GM19467 (cell line): Measurements from ENCODE around the gene PARL.

Experiments
- ATAC-seq: cut with Tn5 transposase; IDR thresholded peaks from one replicate; pipeline ENCODE4 v1.9.1; 2021; ENCODE audit warnings: mild to moderate bottlenecking, moderate library complexity; ENCODE audit not compliant: unreplicated experiment

Gene PARL

DNA sequence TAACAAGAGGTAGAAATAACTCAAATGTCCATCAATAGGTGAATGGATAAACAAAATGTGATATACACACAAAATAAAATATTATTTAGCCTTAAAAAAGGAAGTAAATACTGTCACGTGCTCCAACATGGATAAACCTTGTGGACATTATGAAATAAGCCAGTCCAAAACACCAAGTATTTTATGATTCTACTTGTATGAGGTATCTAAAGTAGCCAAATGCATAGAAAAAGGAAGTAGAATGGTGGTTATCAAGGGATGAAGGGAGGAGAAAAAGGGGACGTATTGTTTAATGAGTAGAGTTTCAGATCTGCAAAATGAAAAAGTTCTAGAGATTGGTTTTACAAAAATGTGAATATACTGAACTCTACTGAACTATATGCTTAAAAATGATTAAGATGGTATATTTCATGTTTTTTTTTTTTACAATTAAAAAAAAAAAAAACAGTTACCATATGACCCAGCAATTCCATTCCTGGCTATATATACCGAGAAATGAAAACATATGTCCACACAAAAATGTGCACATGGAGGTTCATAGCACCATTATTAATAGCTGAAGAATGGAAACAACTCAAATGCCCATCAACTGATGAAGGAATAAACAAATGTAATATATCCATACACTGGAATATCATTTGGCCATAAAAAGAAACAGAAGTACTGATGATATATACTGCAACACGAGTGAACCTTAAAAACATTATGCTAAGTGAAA is 30.2 kb downstream of the PARL start:
- no peak for ATAC-seq

DNA sequence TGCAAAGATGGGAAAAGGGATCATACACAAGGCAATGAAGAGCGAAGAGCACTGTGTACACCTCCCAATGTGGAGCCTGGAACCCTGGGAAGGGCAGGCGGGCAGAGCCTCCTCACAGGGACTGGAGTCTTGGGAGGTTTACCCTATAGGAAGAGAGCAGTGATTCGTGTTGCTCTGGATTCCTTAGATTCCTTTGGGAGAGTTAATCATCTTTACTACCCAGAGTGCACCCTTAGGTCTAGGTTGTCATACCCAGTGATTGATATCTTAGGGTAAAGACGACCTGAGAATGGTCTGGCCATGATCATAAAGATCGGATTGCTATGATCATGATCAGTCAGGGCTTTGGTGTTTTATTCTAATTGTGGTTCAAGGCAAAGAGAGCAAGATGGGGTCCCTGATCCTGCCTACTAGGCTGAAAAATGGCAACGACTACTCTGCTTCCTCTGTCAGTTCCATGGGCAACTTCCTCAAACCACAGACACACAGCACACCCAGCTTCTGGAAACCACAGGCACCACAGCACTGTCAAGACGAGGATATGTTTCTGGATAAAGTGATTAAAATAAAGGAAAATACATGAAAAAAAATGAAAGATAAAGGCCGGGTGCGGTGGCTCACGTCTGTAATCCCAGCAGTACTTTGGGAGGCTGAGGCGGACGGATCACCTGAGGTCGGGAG is 38.9 kb downstream of the PARL start:
- no peak for ATAC-seq

DNA sequence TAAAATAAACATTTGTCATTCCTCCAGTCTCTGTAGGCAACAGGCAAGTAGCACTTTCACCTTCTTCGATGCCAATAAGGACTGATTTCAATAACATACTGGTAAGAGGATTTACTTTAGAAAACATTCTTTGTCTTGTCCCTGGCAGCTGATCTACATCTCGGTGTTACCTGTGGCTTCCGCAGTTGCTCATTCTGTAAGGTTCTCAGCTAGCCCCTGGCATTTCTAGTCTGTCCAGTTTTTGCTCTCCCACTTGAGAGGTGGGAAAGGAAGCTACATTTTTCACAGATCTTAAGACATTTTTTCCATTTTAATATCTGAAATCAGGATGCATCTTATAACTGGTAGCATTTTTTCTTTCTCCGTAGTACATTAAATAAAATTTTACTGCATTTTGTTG is 39.6 kb downstream of the PARL start:
- ATAC-seq, result no peak

DNA sequence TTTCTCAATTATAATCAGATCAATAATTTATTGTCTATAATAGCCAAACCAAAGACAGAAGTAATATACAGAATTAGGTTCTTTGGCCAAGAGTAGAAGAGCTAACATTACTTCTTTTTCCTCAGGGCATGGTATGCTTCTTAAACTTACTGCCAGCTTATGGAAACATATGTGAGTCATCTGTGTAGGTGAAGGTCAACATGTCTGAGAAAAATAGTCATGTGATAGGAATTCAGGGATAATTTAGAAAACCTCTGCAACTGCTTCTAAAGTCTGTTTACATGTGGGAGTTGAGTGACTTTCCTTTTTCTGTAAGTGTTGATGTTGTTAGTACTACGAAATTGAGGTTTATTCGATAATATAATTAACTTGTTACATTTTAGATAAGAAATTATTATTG is 40.1 kb downstream of the PARL start:
- no peak for ATAC-seq

DNA sequence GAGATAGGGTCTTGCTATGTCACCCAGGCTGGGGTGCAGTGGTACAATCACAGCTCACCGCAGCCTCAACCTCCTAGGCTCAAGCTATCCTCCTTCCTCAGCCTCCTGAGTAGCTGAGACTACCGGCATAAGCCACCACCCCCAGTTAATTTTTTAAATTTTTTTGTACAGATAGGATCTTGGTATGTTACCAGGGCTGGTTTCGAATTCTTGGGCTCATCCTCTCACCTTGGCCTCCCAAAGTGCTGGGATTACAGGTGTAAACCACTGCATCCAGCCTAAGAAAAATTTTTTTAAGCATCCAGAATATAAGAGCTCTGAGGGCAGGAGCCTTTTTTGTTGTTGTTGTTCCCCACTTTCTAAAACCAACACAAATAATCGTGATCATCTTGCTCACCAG is 44.9 kb downstream of the PARL start:
- no peak for ATAC-seq

DNA sequence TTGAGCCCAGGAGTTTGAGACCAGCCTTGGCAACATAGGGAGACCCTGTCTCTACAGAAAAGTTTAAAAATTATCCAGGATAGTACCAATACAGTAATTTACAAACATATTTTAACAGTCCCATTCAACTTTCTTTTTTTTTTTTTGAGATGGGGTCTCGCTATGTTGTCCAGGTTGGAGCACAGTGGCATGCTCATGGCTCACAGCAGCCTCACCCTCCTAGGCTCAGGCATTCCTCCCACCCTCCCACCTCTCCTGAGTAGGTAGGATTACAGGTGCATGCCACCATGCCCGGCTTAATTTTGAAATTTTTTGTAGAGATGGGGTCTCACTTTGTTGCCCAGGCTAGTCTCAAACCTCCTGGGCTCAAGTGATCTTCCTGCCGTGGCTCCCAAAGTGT is 46.8 kb downstream of the PARL start:
- no peak for ATAC-seq

DNA sequence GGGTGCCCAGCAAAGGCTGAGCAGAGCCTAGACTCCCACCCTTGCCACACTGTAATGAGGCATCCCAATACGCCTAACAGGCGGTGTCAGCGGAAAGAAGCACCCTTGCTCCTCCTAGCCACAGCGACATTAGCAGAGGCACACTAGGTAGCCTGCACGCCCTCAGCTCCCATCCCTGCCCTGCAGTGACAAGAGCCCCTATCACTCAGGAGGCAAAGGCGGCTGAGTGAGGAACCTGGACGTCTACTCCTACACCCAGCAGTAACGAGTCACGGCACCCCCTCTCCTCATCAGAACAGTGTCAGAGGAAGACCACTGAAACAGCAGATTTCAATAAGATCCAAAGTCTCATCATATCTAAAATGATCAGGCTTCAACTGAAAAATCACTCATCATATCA is 47.3 kb downstream of the PARL start:
- no peak for ATAC-seq

DNA sequence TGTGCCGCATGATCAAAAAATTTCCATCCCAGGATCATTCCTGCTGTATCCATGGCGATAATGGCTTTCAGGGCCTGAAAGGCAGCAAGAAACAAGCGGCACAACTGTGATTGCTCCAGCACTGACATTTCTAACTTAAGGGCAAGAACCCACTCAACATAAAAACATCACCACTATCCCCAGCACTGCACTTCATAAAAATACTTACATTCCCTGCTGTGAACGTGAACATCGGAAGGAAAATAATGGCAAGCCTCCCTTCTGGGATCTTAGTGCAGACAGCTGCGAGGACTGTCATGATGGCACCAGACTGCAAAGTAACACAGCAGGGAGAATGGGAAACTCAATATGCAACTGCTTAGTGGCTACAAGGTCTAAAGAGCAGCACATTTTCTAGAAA is 51.2 kb downstream of the PARL start:
- no peak for ATAC-seq

DNA sequence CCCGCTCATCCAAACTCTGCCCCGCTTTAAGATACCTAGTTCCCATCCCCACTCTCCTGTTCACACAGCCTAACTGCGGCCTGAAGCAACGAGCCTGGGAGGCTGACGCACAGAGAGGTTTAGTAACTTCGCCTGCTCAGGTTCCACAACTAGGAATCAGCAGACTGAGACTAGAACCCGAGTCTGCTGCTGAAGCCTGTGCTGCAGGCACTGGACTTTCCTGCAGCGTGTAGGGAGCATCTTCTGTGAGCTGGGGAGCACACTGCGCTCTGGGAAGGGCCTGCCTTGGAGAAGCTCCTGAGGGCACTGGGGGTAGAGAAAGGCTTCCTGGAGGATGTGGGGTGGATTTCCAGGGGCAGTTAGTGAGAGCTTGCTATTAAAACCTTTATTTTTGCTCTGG is 54.5 kb downstream of the PARL start:
- ATAC-seq, result no peak

DNA sequence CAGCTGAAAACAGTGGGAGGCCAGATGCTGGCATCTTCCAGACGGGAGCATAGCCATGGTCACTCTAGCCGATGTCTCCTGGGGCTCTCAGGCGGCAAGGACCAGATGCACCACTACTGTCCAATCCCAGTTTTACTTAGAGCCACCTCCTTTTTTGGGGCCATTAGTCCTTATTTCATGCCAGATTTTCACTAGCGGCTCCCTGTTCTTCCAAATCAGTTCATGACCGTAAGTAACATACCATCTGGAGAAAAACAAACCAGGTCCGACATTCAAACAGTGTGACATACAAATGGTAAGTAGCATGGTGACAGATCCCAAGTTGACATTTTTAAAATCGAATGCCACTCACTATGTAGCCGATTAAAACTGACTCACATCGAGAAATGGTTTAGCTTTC is 55.2 kb downstream of the PARL start:
- ATAC-seq, result no peak

DNA sequence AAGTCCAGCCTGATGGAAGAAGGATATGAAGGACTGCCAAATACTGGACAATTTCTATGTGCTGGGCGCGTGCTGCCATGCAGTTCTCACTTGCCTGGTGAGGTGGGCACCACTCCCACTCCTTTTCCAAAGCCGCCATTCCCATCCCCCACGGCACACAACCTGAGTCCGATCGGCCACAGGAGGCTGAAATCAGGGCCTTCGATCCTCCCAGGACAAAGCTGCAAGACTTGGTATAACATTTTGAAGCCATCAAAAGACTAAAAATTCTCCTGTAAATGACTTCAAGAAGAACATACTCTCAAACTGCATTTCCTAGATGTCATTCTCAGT is 56.2 kb downstream of the PARL start:
- no peak for ATAC-seq

DNA sequence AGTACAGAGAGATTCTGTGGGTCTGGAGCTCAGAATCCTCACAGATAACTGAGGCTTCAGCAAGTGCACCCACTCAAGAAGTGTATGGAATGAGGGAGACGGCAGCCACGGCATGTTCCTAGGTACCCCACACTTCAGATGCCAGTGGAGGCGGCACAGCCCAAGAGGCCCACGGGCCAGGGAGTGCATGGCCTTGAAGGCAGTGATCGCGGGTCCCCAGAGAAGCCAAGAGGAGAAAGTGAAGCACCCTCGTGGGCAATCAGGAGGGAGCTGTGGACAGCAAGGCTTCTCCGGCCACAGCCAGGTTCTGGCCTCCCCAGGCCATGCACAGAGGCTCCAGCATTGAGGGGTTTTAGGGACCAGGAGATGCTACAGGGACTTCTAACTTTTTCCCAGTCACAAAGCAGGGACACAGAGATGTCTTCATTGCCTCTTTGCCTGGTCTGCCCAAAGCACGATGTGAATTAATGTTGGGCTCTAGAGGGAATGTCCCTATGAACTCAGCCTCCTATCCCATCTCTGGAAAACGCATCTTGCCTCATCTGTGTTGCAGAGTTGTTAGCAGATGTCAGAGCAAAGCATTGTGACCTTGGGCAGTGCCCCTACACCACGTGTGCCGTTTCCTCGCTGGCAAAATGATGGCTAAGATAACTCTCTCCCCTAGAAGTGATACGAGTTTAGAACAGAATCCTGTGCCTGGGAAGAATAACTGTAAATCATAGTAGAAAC is 56.7 kb downstream of the PARL start:
- no peak for ATAC-seq

DNA sequence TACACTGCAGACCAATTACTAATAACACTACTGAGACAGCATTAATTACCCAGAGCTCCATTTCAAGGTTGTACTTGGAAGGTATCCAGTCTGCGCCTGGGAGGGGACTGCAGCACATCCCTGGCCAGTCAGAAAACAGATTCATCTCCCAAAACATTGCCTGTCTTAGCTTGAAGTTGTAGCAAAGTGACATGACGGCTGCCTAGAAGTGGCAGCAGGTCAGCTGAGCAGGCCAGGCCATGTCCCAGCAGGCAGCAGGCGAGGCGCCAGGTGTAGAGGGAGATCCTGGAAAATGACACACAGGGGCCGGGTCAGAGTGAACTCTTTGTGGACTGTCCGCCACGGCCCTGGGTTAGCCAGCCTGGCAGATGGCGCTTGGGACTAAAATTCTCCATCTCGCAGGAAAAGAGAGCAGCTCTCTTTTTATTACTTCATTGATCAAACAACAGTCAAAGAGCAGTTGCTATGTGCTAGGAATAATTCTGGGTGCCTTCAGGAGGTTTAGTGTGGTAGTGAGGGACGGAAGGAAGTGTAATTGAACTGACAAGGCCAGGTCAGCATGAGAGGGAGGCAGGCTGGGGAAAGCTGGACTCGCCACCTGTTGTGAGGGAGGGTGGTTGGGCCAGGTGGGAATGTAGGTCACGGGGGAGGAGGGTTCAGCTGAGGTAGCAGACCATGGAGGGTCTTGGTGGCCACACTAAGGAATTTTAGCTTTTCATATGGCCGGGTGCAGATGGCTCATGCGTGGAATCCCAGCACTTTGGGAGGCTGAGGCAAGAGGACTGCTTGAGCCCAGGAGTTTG is 58.0 kb downstream of the PARL start:
- no peak for ATAC-seq

DNA sequence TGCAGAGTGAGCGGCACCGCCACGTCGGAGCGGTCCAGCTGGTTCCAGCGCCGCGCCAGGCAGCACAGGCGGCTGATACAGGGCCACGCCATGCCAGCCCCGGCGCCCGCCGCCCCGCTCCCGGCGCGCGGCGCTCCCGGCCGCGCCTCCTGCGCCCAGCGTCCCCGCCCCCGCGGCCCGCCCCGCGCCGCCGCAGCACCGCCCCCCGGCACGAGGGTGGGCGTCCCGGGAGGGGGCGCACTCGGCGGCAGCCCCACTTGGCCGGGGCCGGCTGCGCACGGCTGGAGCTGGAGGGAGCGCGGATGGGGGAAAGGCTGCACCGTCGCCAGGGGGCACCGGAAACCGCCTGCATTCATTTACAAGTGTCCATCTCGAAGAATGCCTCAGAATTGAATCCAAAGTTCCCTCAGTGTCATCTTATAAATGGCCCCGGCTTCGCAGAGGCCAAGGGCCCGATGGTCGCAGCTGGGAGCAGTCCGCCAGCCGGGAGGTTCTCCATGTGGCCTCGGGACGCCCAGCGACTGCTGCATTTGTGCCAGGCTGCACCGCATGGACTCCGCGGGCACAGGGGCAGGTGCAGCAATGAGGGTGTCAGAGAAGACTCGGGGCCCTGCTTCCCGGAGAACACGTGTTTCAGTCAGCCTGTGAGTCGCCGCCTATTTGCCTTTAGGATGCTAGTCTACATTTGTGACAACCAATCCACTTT is 59.1 kb downstream of the PARL start, which contains the start of gene MAP6D1:
Gene MAP6D1, minus strand, starts transcription at position 122 of the 706 bp plus-strand sequence. Its CDS starts 30 bp downstream, at position 92.
- ATAC-seq, result peak; percentile 66

DNA sequence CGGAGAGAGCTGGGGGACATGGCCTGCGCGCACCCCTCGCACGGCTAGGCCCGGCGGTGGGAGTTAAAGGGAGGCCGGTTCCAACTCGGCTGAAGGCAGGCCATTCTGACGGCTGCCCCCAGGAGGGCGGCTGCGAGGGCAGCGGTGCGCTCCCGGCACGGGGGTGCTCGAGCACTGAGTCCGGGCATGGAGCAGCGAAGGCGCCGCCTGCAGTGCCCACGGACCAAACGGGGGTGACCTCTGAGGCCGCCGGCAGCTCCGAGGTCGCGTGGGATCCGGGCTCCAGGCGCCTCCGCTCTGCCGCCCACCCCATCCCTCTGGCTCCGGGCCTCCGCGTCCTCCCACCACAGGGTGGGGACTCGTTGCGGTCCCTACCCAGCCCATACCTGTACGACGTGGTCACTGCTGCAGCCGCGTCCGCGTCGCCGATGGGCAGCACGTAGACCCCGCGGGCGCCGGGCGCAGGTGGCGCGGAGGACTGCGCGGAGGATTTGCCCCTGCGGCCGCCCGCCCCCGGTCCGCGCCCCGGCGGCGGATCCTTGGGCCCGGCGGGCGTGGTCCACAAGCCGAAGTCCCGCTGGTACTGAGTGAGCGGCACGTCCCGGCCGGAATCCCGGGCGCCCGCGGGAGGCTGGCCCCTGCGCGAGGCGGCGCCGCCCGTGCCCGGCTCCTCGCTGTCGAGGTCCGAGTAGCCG is 59.8 kb downstream of the PARL start:
- ATAC-seq, result peak; percentile 9

DNA sequence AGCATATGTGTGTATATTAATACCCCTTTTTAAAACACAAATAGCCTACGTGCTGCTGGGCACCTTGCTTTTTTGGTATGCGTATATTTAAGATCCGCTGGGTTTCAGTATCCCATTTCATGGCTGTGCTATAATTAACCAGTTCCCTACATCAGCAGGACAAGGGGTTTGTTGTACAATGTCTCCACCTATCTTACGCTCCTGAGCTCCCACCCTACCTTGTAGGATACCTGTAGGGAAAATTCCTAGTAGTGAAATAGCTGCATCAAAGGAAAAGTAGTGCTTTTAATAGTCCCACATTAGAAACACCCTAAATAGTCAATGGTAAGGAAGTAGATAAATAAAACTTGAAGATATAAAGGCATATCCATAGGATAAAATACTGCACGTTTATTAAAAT is 60.7 kb downstream of the PARL start:
- ATAC-seq, result no peak

DNA sequence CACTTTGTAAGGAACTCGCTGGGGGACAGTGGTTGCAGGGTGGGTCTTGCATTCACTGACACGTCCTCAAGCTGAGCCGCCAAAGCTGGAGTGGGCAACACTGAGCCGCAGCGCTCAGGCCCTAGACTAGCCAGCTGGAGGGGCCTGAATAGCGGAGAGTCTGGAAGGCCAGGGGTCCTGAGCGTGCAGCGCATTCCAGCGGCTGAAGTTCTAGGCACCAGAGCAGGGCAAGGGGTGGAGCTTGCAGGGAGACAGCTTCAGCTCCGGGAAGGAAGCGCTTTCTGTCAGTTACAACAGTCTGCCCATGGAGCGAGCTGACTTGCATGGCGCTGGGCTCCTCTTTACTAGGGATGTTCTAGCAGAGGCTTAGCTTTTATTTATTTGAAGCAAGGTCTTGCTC is 62.0 kb downstream of the PARL start:
- no peak for ATAC-seq

DNA sequence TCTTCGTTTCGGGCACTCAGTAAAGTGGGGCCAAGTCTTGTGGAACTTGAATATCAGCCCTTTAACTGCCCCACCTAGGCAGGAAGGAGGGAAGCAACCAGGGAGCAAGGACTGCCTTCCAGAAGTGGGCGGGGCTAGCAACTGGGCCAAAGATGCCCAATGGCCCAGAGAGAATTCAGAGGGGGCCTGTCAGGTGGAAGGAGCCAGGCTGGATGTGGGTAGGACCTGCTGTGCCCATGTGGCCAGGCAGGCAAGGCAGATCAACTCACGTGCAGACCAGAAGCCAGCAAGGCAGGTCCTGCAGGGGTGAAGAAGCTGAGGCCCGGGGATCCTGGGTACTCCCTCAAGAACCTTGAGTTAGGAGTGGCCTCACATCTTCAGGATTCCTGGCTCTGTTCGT is 64.8 kb downstream of the PARL start:
- ATAC-seq, result no peak

DNA sequence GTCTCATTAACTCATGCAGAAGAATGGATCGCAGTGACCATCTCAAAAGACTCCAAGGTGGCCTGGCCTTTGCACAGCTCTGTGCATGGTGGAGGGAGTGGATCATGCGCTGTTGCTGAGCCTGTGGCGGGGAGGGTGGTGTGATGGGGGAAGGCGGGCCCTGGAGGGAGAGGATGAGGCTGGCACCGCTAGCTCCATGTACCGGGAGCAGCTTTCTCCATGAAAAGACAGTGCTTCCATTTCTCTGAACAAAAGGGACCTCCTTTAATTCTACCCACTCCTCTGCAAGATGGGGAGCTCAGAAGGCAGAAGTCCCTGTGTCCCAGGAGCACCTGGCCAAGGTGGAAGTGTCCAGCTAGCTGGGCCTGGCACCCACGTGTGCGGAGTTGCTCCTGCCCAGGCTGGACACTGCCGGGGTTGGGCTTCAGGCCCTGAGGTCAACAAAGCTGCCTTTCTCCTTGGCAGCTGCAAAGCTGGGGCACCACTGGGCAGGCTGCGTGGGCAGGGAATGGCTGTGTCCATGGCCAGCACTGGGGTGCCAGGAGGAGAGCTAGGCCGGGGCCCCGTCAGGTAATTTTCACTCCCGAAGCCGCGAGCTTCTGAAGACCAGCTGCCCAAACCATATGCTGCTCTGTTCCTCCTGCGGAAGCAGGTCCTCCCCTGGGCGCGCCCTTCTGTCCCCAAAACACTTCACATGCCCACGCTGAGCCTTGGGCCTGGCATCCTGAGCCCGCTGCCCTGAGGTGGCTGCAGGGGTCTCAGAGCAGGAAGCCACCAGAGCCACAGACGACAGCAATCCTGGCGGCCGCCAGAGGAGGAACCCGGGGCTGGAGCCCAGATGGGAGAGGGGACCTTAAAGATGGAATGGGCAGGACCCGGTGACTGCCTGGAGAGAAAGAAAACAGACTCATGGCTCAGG is 65.7 kb downstream of the PARL start:
- no peak for ATAC-seq
